Sigmoid colon (tissue), 7 donors: ENCODE results near the gene CASR. TPM values are rescaled to one million over a fixed set of nuclear protein-coding genes. Genes with fewer than 3 reads are reported as not detected.

Experiments
- DNase-seq: peaks from one replicate; pipeline ENCODE4 v3.0.0-alpha.2; 2019
- H3K27ac ChIP-seq, 4 donors: fragments of 200-600 bp; sonication (generic); one replicate each; pipeline ENCODE4 v1.5.1; 2016 to 2019; ENCODE audit warnings: mild to moderate bottlenecking in 1 of 4
- H3K27me3 ChIP-seq, 3 donors: fragments of 200-600 bp; sonication (generic); one replicate each; pipeline ENCODE4 v1.5.1; 2019; ENCODE audit warnings: mild to moderate bottlenecking in 1 of 3
- H3K36me3 ChIP-seq, 4 donors: fragments of 200-600 bp; sonication (generic); one replicate each; pipeline ENCODE4 v1.5.1; 2016 to 2019
- H3K4me1 ChIP-seq, 4 donors: fragments of 200-600 bp; sonication (generic); one replicate each; pipeline ENCODE4 v1.5.1; 2017 to 2019
- H3K4me3 ChIP-seq, 4 donors: fragments of 200-600 bp; sonication (generic); one replicate each; pipeline ENCODE4 v1.5.1; 2017 to 2019; ENCODE audit warnings: mild to moderate bottlenecking in 2 of 4, moderate library complexity in 1 of 4
- H3K9me3 ChIP-seq, 4 donors: fragments of 200-600 bp in 3 of 4; sonication (generic) in 3 of 4; one replicate each; pipeline versions ENCODE4 v1.5.1 to v1.6.1; 2013 to 2019
- EP300 ChIP-seq, 4 donors: sonication (generic); formaldehyde crosslinking; IDR thresholded peaks; one replicate each; pipeline ENCODE4 v1.6.1; 2017; ENCODE audit warnings: antibody characterized with exemption in 4 of 4
- POLR2A ChIP-seq, 2 donors: fragments of 450-650 bp; IDR thresholded peaks; one replicate each; pipeline ENCODE4 v1.6.1; 2016; ENCODE audit warnings: antibody characterized with exemption in 2 of 2, mild to moderate bottlenecking in 2 of 2, moderate library complexity in 2 of 2
- POLR2AphosphoS5 ChIP-seq, 4 donors: sonication (generic); formaldehyde crosslinking; IDR thresholded peaks; one replicate each; pipeline ENCODE4 v1.6.1; 2017; ENCODE audit warnings: antibody characterized with exemption in 4 of 4
- WGBS, 2 donors: extraction: QIAGEN DNeasy Blood & Tissue Kit; methylation state at CpG; one replicate each; pipeline ENCODE4 v1.1.7; 2013; 5-methylcytosine and 5-hydroxymethylcytosine counted together
- intact Hi-C: fragments of 100-400 bp; cut with DNase I; formaldehyde crosslinking; loops from one replicate; pipeline ENCODE4 v1.15.1; 2023
- polyA plus RNA-seq, 3 donors: library from polyadenylated mRNA; stranded (reverse); fragments of 200-250 nt; gene quantifications; one replicate each; pipeline ENCODE4 v1.2.3, GENCODE V29; 2013
- total RNA-seq, 4 donors: library from RNA; depleted of rRNA; stranded (reverse); fragments of >200 nt; gene quantifications; one replicate each; pipeline ENCODE4 v1.1.0, GENCODE V29; 2016
- TF ChIP-seq, protein P1 (sequence below), 4 experiments: fragments of 450-650 bp in 3 of 4; fragments of 200-600 bp in 1 of 4; IDR thresholded peaks; one replicate each; pipeline ENCODE4 v1.5.1; 2016 to 2019; ENCODE audit warnings: antibody characterized with exemption in 4 of 4, mild to moderate bottlenecking in 3 of 4, moderate library complexity in 2 of 4
- donor health status: healthy with polysubstance abuse.
- donor health status: Bipolar disorder and iron deficiency.
- donor health status: healthy.

CASR gene
- total and polyA plus RNA-seq, 7 donors: under 0.01 to 0.14 (median under 0.01) TPM; not detected in 2

DNA sequence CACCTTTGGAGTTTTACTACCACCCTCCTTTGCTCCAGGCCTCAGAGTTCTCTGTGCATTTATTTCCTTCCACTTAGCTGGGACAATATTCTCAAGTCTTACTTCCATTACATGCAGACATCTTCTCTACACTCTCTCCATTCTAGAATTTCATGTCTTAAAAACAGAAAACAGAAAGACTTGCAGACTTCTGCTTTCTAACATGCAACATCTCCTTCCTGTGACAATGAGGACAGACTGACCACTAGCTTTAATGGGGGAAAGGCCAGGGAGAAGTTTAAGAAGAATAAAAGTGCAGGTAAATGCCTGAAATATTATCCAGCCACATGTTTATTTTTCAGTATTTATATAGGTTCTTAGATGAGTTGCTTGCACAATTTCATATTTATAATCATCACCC, 124.5 kb downstream of the CASR start:
- Histone ChIP-seq H3K27ac (no peak overlapping the region), H3K27me3 (no peaks in the 10 kb centered on the region), H3K36me3 (no peaks in the 10 kb centered on the region), H3K9me3 (no peaks in the 10 kb centered on the region), H3K4me3 (no peak overlapping the region), H3K4me1 (no peaks in the 10 kb centered on the region)
- no peak for DNase-seq
- intact Hi-C loops: no loop called here
- TF ChIP-seq POLR2A (IDR thresholded peaks at IDR 0.05) (no peak), POLR2AphosphoS5 (IDR thresholded peaks at IDR 0.05) (no peak), EP300 (IDR thresholded peaks at IDR 0.05) (no peak)
- TF ChIP-seq, protein P1, sequence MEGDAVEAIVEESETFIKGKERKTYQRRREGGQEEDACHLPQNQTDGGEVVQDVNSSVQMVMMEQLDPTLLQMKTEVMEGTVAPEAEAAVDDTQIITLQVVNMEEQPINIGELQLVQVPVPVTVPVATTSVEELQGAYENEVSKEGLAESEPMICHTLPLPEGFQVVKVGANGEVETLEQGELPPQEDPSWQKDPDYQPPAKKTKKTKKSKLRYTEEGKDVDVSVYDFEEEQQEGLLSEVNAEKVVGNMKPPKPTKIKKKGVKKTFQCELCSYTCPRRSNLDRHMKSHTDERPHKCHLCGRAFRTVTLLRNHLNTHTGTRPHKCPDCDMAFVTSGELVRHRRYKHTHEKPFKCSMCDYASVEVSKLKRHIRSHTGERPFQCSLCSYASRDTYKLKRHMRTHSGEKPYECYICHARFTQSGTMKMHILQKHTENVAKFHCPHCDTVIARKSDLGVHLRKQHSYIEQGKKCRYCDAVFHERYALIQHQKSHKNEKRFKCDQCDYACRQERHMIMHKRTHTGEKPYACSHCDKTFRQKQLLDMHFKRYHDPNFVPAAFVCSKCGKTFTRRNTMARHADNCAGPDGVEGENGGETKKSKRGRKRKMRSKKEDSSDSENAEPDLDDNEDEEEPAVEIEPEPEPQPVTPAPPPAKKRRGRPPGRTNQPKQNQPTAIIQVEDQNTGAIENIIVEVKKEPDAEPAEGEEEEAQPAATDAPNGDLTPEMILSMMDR (IDR thresholded peaks at IDR 0.05): no peak

DNA sequence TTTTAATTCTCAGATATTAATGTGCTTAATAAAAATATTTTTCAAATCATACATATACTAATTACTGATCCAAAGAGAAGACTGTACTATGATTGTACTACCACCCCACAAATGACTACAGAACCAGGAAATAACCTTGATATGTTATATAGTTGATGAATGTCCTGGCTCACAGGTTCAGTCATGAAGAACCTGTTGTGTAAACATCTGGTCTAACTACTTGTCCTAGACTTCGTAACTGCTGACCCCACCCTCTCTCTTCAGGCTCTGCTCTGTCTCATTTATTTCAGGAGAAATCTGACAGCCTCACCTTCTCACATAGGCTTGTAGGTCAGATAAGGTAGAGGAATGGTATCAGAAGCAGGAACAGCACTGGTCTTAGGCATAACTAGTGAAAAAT, 126.9 kb downstream of the CASR start:
- no peak for TF ChIP-seq POLR2A (IDR thresholded peaks at IDR 0.05)
- no peak for TF ChIP-seq EP300 (IDR thresholded peaks at IDR 0.05)
- TF ChIP-seq POLR2AphosphoS5 (IDR thresholded peaks at IDR 0.05): no peak
- TF ChIP-seq, protein P1 (IDR thresholded peaks at IDR 0.05): no peak
- Histone ChIP-seq H3K27ac (no peak overlapping the region), H3K36me3 (no peaks in the 10 kb centered on the region), H3K4me3 (no peak overlapping the region), H3K27me3 (no peaks in the 10 kb centered on the region), H3K4me1 (no peaks in the 10 kb centered on the region), H3K9me3 (no peaks in the 10 kb centered on the region)
- intact Hi-C loops: no loop called here
- no peak for DNase-seq
- WGBS, 2 donors: 8 to 28% methylated on average over 1 of the region's 1 CpG

DNA sequence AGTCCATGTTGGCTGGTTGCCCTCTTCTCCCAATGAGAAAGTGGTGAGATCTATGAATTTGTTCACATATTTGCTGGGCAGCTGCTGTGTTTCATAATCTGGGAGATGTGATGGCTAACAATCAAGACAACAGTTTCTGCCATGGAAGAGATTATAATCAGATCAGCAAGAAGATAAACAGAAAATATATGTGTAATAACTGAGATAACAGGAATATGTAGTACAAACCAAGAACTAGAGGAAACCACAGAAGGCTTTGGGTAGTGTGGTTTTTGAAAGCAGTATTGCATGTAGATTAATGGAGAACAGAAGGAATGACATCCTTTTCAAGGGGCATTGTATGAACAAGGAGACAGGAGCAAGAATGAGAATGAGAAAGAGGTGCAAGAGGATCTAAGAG, 129.4 kb downstream of the CASR start:
- no peak for DNase-seq
- Histone ChIP-seq H3K36me3 (no peaks in the 10 kb centered on the region), H3K9me3 (no peaks in the 10 kb centered on the region), H3K27me3 (no peaks in the 10 kb centered on the region), H3K4me3 (no peak overlapping the region), H3K4me1 (no peaks in the 10 kb centered on the region), H3K27ac (no peak overlapping the region)
- intact Hi-C loops: no loop called here
- TF ChIP-seq EP300 (IDR thresholded peaks at IDR 0.05): no peak

DNA sequence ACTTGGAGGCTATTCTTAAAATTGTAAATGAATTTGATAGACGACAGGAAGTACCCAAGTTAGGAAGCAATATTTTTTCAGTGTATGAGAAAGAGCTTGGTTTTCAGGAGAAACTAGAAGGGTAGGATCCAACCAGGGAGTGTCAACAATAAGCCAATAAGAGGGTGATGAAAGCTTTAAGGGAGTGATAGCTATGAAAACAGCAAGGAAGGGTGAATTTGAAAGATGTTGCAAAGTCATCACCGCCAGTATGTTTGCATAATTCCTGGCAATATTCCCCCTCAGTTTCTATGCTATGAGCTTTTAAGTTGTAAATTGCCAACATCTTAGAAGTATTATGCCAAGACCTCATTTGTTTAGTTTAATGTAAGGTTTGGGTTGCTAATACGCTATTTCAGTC, 129.8 kb downstream of the CASR start:
- H3K27me3 ChIP-seq: no peaks in the 10 kb centered on the region
- TF ChIP-seq, protein P1 (IDR thresholded peaks at IDR 0.05): no peak
- no peak for TF ChIP-seq POLR2A (IDR thresholded peaks at IDR 0.05)
- DNase-seq: no peak
- H3K4me1 ChIP-seq: no peaks in the 10 kb centered on the region
- no peaks in the 10 kb centered on the region for H3K9me3 ChIP-seq
- 56 to 65% methylated on average over 3 of the region's 3 CpGs for WGBS, 2 donors
- H3K36me3 ChIP-seq: no peaks in the 10 kb centered on the region
- intact Hi-C loops: no loop called here
- no peak overlapping the region for H3K27ac ChIP-seq
- H3K4me3 ChIP-seq: no peak overlapping the region

DNA sequence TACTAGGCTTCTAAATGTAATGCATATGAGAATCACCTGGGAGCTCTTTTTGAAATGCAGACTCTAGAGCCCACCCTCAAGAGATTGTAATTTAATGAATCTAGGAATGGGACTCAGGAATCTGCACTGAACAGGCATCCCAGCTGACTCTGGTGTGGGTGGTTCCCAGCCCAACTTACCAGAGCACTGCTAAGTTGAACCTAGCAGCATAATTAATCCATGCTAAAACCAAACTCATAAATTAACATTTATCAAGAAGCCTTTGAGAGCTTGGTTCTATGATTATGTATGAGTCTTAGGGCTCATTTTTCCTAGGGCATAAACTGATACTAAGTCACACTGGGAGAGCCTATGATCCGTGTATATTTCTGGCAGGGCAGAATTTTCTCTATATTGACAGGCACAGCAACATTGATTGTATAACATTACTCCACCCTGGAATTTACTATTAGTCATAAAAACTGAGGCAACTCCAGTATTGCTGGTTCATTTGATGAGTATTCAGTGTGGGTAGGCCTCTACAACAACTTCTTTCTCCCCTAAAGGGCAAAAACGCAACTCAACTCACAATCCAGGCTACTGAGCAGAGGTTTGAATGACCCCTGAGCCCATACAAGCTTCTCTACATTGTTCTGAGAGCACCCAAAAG, 130.9 kb downstream of the CASR start:
- TF ChIP-seq EP300 (IDR thresholded peaks at IDR 0.05): no peak
- TF ChIP-seq, protein P1 (IDR thresholded peaks at IDR 0.05): no peak
- TF ChIP-seq POLR2A (IDR thresholded peaks at IDR 0.05): no peak
- no peak for TF ChIP-seq POLR2AphosphoS5 (IDR thresholded peaks at IDR 0.05)
- H3K4me1 ChIP-seq: no peaks in the 10 kb centered on the region
- no peaks in the 10 kb centered on the region for H3K9me3 ChIP-seq
- no peak overlapping the region for H3K4me3 ChIP-seq
- 18 to 72% methylated on average over 2 of the region's 2 CpGs for WGBS, 2 donors
- H3K36me3 ChIP-seq: no peaks in the 10 kb centered on the region
- H3K27me3 ChIP-seq: no peaks in the 10 kb centered on the region
- no peak for DNase-seq
- H3K27ac ChIP-seq: no peak overlapping the region
- intact Hi-C loops: no loop called here
